A673 (cell line): ENCODE results near the gene UNC45A. TPM values are rescaled to one million over a fixed set of nuclear protein-coding genes. Genes with fewer than 3 reads are reported as not detected.

ENCODE experiments used
- BruUV-seq: library from RNA; stranded (reverse); fragments of 400-500 nt; replicated peaks from 2 replicates; lab custom pipeline; 2021; lab: Mats Ljungman, UMichigan
- CTCF ChIA-PET: fragments of 300-600 bp; sonication (Branson Sonifier 250); formaldehyde crosslinking; loops from one replicate; lab custom pipeline; 2022; ENCODE audit warnings: antibody characterized with exemption; lab: Charles Lee
- POLR2A ChIA-PET: fragments of 300-600 bp; sonication (Branson Sonifier 250); formaldehyde crosslinking; loops from one replicate; lab custom pipeline; 2022; ENCODE audit warnings: antibody characterized with exemption; ENCODE audit not compliant: low non-redundant PET; lab: Charles Lee
- DNase-seq: peaks from one replicate; pipeline ENCODE4 v3.0.0-alpha.2; 2015; ENCODE audit warnings: low spot score
- H3K27ac ChIP-seq: fragments of 200-600 bp; sonication (generic); 2 replicates; pipeline ENCODE4 v1.5.1; 2016; ENCODE audit warnings: mixed run types, low read depth, mild to moderate bottlenecking, mixed read lengths, antibody characterized with exemption, low read length; ENCODE audit not compliant: poor library complexity, severe bottlenecking
- H3K27me3 ChIP-seq: fragments of 200-600 bp; sonication (generic); replicated peaks from 2 replicates; pipeline ENCODE4 v1.6.1; 2017; ENCODE audit warnings: mixed run types, low read depth, mild to moderate bottlenecking, mixed read lengths, antibody characterized with exemption, low read length; ENCODE audit not compliant: insufficient read depth, poor library complexity
- H3K36me3 ChIP-seq: fragments of 200-600 bp; sonication (generic); 2 replicates; pipeline ENCODE4 v1.6.1; 2016; ENCODE audit warnings: mixed run types, mild to moderate bottlenecking, mixed read lengths, antibody characterized with exemption, low read length; ENCODE audit not compliant: insufficient read depth, poor library complexity, severe bottlenecking
- H3K4me1 ChIP-seq: fragments of 200-600 bp; sonication (generic); 2 replicates; pipeline ENCODE4 v1.6.1; 2017; ENCODE audit warnings: mixed run types, mild to moderate bottlenecking, mixed read lengths, antibody characterized with exemption, low read length; ENCODE audit not compliant: insufficient read depth, poor library complexity, severe bottlenecking
- H3K4me3 ChIP-seq: fragments of 200-600 bp; sonication (generic); 2 replicates; pipeline ENCODE4 v1.5.1; 2016; ENCODE audit warnings: low read depth, mixed run types, mild to moderate bottlenecking, mixed read lengths, low read length; ENCODE audit not compliant: poor library complexity, severe bottlenecking
- H3K9me3 ChIP-seq: fragments of 200-600 bp; sonication (generic); 2 replicates; pipeline ENCODE4 v1.6.1; 2016; ENCODE audit warnings: mixed run types, low read depth, mild to moderate bottlenecking, mixed read lengths, antibody characterized with exemption, low read length; ENCODE audit not compliant: poor library complexity, severe bottlenecking
- EZH2 ChIP-seq: fragments of 200-600 bp; sonication (generic); IDR thresholded peaks from 2 replicates; pipeline ENCODE4 v1.6.1; 2017; ENCODE audit warnings: borderline replicate concordance, low read depth, mild to moderate bottlenecking, mixed read lengths, antibody characterized with exemption, low read length; ENCODE audit not compliant: poor library complexity, severe bottlenecking
- intact Hi-C: fragments of 100-400 bp; cut with micrococcal nuclease; formaldehyde crosslinking; loops from one replicate; pipeline ENCODE4 v1.10.0; 2022; ENCODE audit not compliant: unreplicated experiment
- total RNA-seq: library from RNA; stranded (reverse); gene quantifications from 2 replicates; pipeline ENCODE4 v1.2.3, GENCODE V29; 2021
- TF ChIP-seq, protein P1 (sequence below): fragments of 300-800, 200-600 bp; sonication (generic); conservative IDR thresholded peaks from 2 replicates; pipeline ENCODE4 v1.5.1; 2017; ENCODE audit warnings: low read depth, mild to moderate bottlenecking, antibody characterized with exemption, low read length, moderate library complexity, mixed read lengths

The UNC45A gene
- total RNA-seq, 1 experiment from 2014 or later, result 74.4 TPM

DNA sequence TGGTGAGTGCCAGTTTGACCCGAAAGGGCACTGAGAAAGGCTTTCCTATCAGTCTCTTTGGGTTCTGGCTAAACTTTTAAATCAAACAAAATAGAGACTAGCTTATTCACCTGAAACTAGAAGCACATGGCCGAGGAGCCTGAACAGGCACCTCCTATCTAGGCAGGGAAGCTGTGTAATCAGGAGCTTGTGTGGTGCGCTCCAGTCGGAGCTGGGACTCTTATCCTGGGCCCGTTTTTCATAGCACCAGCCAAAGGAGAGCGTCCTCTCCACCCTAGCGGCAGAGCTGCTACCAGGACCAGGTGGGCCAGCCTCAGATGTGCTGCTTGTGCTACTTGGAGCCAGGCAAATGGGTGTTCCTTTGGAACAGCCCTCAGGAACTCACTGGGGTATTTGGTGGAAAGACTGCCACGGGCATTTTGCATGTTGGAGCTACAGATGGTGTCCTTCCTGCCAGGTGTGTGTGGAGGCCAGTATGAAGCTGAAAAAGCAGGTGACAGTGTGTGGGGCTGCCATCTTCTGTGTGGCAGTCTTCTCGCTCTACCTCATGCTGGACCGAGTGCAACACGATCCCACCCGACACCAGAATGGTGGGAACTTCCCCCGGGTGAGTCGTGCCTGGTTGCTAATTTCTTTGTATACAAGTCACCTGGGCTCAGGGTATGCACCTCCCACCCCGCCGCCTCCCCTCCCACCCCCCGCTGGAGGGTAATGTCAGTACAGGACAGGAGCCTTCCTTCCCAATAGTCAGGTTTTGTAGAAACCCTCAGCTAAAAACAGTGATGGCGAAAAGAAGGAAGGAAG is 31.1 kb upstream of the UNC45A start:
- ChIA-PET CTCF (interaction anchor here (0.5 to 2.0 kb wide), 4 partner anchors 28 to 423 kb away, joined by 3 to 11 read pairs (median 6); partner anchors contain the start of gene HDDC3), POLR2A (no interaction called here)
- BruUV-seq, result TSS peak; percentile 39
- DNase-seq, result peak; percentile 20
- Histone ChIP-seq H3K4me3 (peak overlapping the region; percentile 69), H3K4me1 (peaks cover 10% of the 10 kb centered on the region), H3K27ac (peak overlapping the region; percentile 92), H3K27me3 (no peaks in the 10 kb centered on the region), H3K36me3 (peaks cover 35% of the 10 kb centered on the region), H3K9me3 (no peaks in the 10 kb centered on the region)
- TF ChIP-seq, protein P1, sequence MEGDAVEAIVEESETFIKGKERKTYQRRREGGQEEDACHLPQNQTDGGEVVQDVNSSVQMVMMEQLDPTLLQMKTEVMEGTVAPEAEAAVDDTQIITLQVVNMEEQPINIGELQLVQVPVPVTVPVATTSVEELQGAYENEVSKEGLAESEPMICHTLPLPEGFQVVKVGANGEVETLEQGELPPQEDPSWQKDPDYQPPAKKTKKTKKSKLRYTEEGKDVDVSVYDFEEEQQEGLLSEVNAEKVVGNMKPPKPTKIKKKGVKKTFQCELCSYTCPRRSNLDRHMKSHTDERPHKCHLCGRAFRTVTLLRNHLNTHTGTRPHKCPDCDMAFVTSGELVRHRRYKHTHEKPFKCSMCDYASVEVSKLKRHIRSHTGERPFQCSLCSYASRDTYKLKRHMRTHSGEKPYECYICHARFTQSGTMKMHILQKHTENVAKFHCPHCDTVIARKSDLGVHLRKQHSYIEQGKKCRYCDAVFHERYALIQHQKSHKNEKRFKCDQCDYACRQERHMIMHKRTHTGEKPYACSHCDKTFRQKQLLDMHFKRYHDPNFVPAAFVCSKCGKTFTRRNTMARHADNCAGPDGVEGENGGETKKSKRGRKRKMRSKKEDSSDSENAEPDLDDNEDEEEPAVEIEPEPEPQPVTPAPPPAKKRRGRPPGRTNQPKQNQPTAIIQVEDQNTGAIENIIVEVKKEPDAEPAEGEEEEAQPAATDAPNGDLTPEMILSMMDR, result no peak
- no peak for TF ChIP-seq EZH2
- intact Hi-C loops, result loop anchor here (2.0 to 10.0 kb wide), 2 partner anchors 27 to 371 kb away; no protein-coding TSS in a partner anchor

DNA sequence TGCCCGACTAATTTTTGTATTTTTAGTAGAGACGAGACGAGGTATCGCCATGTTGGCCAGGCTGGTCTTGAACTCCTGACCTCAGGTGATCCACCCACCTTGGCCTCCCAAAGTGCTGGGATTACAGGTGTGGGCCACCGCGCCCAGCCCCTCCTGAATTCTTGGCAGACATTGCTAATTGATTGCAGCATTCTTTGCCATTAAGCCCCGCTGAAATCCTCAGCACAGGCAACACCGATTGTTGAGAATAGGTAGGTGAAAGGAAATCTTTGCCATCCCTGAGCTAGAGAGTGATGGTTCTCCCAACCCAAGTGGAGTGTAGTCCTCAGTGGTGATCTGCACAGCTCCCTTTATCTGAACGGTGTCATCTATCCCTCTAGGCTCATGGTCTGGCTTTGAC is 30.3 kb upstream of the UNC45A start:
- H3K4me1 ChIP-seq, result peaks cover 10% of the 10 kb centered on the region
- H3K27me3 ChIP-seq, result no peaks in the 10 kb centered on the region
- H3K9me3 ChIP-seq, result no peaks in the 10 kb centered on the region
- no TSS peak for BruUV-seq
- ChIA-PET CTCF (no interaction called here), POLR2A (no interaction called here)
- intact Hi-C loops, result loop anchor here (10.0 kb wide), 1 partner anchor 370 kb away; no protein-coding TSS in a partner anchor
- no peak overlapping the region for H3K27ac ChIP-seq
- TF ChIP-seq EZH2, result no peak
- TF ChIP-seq, protein P1, result no peak
- peaks cover 40% of the 10 kb centered on the region for H3K36me3 ChIP-seq
- H3K4me3 ChIP-seq, result no peak overlapping the region
- no peak for DNase-seq

- H3K4me1 ChIP-seq, result peaks cover 10% of the 10 kb centered on the region
- no peak for DNase-seq
- H3K27ac ChIP-seq, result no peak overlapping the region
- no peaks in the 10 kb centered on the region for H3K9me3 ChIP-seq
- peaks cover 48% of the 10 kb centered on the region for H3K36me3 ChIP-seq
- no TSS peak for BruUV-seq
- ChIA-PET POLR2A (no interaction called here), CTCF (no interaction called here)
- TF ChIP-seq, protein P1, result no peak
- no peak for TF ChIP-seq EZH2
- no peaks in the 10 kb centered on the region for H3K27me3 ChIP-seq
- no peak overlapping the region for H3K4me3 ChIP-seq
- intact Hi-C loops, result loop anchor here (10.0 kb wide), 1 partner anchor 369 kb away; no protein-coding TSS in a partner anchor
These were observed 29.5 kb upstream of the UNC45A start for GRCh38 chr15:90905306-90906180.
